CD4-positive, alpha-beta T cell treated with Interleukin-1 beta for 1 hour (primary cell): ENCODE results near the gene PLEKHG4.

ENCODE experiments used
- DNase-seq, 2 donors: peaks; one replicate each; pipeline ENCODE4 v3.0.0-alpha.2; 2020 to 2022

The PLEKHG4 gene

DNA sequence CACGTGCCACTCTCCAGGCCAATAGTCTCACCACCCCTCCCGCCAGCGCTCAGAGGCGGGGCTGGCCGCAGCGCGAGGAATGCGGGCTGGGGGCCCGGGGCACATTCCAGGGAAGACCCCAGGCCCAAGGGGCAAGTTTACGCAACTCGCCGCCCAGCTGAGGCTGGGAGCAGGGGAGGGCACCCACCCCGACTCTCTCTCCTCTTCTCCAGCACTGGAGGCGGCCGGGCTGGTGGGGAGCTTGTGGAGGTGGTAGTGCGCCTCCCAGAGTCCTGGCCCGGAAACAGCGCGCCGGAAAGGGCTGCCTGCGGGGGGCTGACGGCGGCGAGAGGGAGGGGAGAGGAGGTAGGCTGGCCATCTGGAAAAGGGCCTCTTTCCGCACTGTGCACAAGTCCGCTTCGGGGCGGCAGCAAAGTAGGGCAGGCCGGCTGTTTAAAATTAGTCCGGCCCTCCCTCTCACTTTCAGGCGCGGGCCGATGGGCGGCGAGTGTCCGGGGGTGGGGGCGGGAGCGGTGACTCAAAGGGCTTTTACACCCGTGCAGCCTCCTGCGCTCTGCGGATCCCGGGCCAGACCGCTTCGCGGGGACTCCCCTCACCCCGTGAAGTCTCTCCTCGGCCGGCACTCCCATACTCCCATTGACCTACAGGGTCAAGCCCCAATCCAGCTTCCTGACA, 33.1 kb upstream of the PLEKHG4 start:
- peak; percentile 48 to 52 for DNase-seq

GRCh38 chr16:67246756-67247191, 32.6 kb upstream of the PLEKHG4 start:
- DNase-seq, result peak in 1 of 2 donors; percentile 57

- peak; percentile 96 for DNase-seq
Observed at GRCh38 chr16:67247192-67248072, 31.9 kb upstream of the PLEKHG4 start, which contains the start of gene FHOD1. TSS of gene FHOD1 (minus strand) at chr16:67247481. CDS start at chr16:67247410, 71 bp downstream.

GRCh38 chr16:67248073-67248400, 31.3 kb upstream of the PLEKHG4 start:
- DNase-seq, result no peak

DNA sequence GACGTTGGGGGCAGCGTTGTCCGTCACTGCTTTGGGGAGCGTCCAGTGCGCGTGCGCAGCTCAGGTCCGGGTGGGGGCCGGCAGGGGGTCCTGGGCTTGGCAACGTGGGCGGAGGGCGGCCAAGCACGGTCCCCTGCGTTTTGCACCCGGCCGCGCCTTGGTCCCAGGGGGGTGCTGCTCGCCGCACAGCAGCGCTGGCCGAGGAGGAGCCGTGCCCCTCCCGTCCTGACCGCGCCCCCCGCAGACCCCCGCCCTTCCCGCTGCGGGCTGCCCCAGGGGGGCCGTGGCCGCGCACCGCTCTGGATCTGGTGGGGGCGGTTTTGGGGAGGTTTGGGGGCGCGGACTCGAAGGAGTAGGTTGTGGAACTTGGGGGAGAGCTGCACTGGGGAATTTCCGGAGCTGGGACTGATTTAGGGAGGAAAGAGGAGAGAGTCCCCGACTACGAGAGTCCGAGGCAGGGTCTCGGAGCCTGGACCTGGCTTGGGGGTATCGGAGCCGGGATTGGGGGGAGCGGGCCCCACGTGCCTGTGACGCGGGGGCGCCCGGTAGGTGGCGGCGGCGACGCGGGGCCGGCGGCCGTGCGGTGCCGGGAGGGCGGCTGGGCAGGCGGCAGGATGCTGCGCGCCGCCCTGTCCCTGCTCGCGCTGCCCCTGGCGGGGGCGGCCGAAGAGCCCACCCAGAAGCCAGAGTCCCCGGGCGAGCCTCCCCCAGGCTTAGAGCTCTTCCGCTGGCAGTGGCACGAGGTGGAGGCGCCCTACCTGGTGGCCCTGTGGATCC, 30.7 kb upstream of the PLEKHG4 start, which contains the start of gene SLC9A5:
SLC9A5 (plus strand) TSS at position 579 of the 777 bp plus-strand sequence; CDS start at position 615, 36 bp downstream.
- DNase-seq, result peak; percentile 18 to 27

DNA sequence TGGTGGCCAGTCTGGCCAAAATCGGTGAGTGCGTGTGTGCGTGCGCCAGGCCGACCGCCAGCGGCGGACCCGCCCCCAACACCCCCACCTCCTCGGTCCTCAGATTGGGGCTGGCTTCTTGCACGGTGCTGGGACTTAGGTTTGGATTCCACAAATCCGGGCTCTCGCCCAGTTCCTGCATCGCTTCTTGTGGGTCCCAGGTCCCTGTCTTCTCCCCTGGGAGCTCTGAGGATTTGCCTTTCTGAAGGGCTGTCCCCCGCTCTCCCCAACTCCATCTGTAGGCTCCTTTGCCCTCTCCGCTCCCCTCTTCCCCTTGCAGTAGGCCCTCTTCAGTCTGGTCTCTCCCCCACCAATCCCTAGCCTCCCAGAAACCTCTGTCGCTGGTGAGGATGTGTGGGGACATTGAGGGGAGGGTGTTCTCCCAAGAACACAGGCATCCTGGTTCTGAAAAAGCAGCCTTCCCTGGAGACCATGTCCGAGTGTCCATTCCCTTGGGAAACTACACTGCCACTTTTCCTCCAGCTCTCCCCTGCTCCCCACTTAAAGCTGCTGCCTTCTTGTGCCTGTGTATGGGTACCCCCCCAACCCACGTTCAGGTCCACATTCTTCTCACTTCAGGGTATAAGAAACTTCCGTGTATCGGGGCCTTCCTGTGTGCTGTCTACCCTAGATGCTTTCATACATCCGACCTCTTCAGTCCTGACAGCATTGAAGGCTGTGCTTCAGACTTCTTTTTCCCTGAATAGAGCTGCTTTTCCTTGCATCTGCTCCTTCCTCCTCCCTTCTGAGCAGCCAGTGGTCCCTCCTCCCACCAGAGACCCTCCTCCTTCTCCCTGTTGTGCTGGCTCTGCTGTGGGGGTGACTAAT, 29.9 kb upstream of the PLEKHG4 start:
- DNase-seq, result no peak

- DNase-seq, result no peak
Observed at GRCh38 chr16:67250045-67250327, 29.3 kb upstream of the PLEKHG4 start.

DNA sequence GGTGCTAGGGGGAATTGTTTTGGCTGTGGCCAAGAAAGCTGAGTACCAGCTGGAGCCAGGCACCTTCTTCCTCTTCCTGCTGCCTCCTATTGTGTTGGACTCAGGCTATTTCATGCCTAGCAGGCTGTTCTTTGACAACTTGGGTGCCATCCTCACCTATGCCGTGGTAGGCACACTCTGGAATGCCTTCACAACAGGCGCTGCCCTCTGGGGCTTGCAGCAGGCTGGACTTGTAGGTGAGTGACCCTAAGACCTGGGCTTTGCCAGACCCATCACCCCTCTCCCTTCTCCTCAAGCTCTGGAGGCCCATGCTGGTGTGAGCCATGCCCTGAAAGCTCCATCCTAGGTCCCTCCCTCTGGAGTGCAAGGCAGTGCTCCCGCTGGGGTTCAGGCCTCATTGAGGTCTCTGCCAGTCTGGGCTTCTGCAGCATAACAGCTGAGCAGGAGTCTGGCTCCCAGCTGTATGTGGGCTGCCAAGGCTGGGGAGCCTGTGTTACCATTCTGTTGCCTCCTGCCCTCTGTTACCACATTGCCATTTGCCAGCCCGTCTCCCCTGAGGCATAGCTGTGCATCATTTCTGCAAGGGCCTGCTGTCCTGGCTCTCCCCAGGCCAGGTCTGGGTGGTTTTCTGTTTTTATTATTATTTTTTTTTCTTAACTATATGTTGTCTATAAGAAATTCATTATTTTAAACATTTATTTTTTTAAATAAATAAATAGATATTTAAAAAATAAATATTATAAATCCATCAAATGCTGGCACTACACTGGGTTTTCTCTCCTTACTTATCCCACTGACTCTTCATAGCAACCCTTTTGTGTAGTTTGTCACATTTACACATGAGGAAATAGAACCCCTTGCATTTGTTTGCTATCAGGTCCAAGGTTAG, 26.5 kb upstream of the PLEKHG4 start:
- no peak for DNase-seq

- DNase-seq, result no peak
Observed at GRCh38 chr16:67254801-67255552, 24.4 kb upstream of the PLEKHG4 start.

GRCh38 chr16:67255553-67256221, 23.6 kb upstream of the PLEKHG4 start:
- DNase-seq, result no peak

DNA sequence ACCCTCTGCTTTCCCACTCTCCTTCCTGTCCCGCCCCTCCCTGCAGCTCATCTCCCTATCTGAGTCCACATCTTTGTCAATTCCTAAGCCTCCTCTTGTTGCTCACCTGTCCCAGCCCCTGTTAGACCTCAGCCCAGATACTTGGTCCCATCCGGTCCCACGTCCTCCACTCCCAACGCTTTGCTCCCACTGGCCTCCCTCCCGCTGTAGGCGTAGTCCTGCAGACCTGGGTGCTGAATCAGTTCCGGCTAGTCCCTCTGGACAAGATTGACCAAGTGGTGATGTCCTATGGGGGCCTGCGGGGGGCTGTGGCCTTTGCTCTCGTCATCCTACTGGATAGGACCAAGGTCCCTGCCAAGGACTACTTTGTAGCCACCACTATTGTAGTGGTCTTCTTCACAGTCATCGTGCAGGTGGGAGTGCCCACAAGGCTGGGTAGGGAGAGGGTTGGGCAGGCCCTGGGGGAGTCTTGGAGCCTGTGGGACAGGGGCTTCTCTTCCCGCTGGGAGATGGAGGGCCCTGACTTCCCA, 22.6 kb upstream of the PLEKHG4 start:
- DNase-seq, result no peak

GRCh38 chr16:67257486-67258160, 21.7 kb upstream of the PLEKHG4 start:
- DNase-seq, result no peak

DNA sequence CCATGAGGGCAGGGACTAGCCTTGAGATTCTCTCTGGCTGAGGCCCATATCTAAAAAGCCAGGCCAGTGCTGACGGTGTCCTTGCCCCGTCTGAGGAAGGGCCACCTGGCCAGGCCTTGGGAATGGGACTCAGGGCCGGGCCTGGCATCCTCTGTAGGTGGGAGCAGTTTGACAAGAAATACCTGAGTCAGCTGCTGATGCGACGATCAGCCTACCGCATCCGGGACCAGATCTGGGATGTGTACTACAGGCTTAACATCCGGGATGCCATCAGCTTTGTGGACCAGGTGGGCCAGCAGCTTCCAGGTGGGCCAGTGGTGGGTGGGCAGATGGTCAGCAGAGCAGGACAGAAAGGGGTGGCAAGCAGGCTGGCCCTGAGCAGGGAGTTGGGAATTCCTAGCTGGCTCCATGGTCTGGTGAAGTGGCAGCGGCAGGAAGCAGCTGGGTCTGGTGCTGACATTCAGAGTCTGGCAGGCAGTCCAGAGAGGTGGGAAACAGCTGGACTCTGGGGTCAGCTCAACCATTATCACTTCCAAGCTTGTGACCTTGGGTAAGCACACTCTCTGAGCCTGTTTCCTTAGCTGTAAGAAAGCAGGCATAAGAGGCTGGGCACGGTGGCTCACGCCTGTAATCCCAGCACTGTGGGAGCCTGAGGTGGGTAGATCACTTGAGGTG, 21.0 kb upstream of the PLEKHG4 start:
- no peak for DNase-seq

GRCh38 chr16:67259705-67260104, 19.6 kb upstream of the PLEKHG4 start:
- no peak for DNase-seq

DNA sequence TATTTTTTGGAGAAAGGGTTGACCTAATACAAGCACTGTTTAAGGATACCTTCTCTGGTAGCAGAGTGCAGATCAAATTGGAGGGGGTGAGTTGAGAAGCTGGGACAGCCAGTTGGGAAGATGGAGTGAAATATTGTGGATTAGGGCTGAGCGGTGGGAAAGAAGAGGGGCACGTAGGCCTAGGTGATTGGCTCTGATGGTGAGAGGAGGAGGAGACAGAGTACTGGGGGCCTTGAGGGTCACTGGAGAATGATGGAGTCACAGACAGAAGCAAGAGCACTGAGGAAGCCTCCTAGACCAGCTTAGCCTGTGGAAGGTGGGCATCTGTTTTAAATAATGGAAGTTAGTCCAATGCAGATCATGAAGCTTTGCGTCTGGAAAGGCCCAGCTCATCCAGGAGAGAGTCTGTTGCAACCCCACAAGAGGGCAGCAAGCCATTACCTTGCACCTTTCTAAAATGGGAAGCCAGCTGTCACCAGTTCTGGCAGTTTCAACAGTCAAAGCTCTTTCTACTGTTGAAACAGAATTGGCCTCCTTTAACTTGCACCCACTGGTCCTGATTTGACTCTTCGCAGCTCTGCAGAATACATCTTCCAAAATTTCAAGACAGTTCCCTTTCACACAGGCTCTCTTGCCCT, 18.8 kb upstream of the PLEKHG4 start:
- DNase-seq, result peak in 1 of 2 donors; percentile 37

GRCh38 chr16:67263201-67263600, 16.1 kb upstream of the PLEKHG4 start:
- no peak for DNase-seq

GRCh38 chr16:67264277-67264676, 15.1 kb upstream of the PLEKHG4 start:
- no peak for DNase-seq

DNA sequence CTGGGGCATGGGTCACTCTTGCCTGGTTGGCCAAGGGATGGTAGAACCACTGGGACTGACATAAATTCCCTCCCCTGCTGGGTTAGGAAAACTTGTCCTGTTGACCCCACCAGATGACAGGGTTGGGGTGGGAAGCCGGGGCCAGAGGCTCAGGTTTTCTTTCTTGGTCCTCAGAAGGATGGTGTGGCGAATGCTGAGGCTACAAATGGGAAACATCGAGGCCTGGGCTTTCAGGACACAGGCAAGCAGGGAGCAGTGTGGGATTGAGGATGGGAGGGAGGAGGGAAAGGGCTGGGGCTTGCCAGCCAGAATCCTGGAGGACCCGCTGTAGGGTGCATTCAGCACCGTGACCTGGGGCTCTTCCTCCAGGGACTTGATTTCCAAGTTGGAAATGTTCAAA, 14.5 kb upstream of the PLEKHG4 start:
- no peak for DNase-seq
